Measurements from ENCODE around the gene S100A16.

The S100A16 gene

DNA sequence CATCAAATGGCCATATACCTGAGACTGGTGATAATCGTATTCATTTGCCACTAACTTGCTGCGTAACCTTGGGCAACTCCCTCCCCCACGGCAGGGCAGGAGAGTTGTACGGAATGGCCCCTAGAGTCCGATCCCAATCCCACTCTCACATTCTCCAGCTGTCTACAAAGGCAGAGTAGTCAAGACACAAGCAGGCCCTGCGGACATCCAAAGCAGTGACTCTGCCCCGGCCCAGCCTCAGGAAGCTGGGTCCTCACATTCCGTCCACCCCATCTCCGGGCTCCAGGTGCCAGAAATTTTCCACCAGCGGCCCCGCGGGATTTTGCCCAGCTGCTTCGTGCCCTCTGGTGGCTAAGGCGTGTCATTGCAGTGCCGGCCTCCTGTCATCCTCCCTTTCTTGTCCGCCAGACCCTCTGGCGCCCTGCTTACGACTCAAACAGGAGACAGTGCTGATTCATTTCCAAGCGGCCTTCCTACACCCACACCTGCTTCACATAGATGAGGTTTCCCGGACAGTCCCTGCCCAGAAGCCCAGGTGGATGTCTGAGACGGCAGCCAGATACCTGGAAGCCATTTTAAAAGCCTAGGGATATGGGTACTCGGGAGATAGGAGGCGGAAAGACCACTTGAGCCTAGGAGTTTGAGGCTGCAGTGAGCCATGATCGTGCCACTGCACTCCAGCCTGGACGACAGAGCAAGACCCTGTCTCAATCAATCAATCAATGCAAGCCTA, 44.4 kb downstream of the S100A16 start:
- Histone ChIP-seq H3K27me3 (no peaks in the 10 kb centered on the region), H3K27ac (peak overlapping the region; percentile 98), H3K9me3 (no peaks in the 10 kb centered on the region), H3K4me3 (ENCODE audit: low read depth in 1 of 2, low read length in 1 of 2) (peak overlapping the region; percentile 40 to 45), H3K4me1 (ENCODE audit: control insufficient read depth in 1 of 2, insufficient read depth in 1 of 2, low read depth in 1 of 2, low read length in 1 of 2) (peaks cover 61 to 62% of the 10 kb centered on the region in 2 experiments), H3K36me3 (no peaks in the 10 kb centered on the region)
- TF ChIP-seq, protein P1, sequence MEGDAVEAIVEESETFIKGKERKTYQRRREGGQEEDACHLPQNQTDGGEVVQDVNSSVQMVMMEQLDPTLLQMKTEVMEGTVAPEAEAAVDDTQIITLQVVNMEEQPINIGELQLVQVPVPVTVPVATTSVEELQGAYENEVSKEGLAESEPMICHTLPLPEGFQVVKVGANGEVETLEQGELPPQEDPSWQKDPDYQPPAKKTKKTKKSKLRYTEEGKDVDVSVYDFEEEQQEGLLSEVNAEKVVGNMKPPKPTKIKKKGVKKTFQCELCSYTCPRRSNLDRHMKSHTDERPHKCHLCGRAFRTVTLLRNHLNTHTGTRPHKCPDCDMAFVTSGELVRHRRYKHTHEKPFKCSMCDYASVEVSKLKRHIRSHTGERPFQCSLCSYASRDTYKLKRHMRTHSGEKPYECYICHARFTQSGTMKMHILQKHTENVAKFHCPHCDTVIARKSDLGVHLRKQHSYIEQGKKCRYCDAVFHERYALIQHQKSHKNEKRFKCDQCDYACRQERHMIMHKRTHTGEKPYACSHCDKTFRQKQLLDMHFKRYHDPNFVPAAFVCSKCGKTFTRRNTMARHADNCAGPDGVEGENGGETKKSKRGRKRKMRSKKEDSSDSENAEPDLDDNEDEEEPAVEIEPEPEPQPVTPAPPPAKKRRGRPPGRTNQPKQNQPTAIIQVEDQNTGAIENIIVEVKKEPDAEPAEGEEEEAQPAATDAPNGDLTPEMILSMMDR (IDR thresholded peaks at IDR 0.05): peak; percentile 99

DNA sequence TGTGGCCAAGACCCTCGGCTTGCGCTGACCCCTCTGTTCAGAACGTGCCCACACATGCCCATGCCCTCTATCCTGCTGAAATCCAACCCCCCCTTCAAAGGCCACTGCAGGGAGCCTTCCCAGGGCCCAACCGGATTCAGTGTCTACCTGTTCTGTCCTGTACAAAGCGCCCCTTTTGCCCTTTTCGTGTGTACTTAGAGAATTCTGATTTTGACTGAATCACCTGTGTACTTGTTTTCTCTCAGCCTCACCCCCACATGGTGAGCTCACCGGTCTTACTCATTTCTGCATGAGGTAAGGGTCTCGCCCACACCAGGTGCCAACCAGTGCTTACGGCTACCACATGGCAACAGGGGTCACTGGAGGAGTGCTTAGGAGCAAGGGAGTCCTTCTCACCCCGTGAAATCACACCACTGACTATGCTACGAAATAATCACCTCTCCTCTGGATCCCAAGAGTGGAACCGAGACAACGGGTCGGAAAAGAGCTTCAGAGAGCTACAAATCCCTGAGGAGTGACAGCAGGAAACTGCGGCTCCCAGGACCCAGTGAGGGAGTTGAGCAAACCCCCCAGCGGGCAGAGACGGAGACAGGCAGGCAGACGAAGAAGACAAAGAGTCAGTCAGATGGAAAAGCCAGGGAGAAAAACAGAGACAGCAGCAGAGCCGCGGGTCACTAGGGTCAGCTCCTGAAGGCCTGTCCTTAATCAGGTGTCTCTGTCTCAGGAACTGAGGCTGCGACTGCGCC, 45.1 kb downstream of the S100A16 start:
- H3K27me3 ChIP-seq: no peaks in the 10 kb centered on the region
- H3K36me3 ChIP-seq: no peaks in the 10 kb centered on the region
- H3K4me1 ChIP-seq (ENCODE audit: control insufficient read depth in 1 of 2, insufficient read depth in 1 of 2, low read depth in 1 of 2, low read length in 1 of 2): peaks cover 54% of the 10 kb centered on the region in 2 experiments
- TF ChIP-seq, protein P1 (IDR thresholded peaks at IDR 0.05): no peak
- H3K4me3 ChIP-seq (ENCODE audit: low read depth in 1 of 2, low read length in 1 of 2): peak overlapping the region in 1 of 2 experiments; percentile 40
- H3K27ac ChIP-seq: peak overlapping the region; percentile 98
- H3K9me3 ChIP-seq: no peaks in the 10 kb centered on the region

DNA sequence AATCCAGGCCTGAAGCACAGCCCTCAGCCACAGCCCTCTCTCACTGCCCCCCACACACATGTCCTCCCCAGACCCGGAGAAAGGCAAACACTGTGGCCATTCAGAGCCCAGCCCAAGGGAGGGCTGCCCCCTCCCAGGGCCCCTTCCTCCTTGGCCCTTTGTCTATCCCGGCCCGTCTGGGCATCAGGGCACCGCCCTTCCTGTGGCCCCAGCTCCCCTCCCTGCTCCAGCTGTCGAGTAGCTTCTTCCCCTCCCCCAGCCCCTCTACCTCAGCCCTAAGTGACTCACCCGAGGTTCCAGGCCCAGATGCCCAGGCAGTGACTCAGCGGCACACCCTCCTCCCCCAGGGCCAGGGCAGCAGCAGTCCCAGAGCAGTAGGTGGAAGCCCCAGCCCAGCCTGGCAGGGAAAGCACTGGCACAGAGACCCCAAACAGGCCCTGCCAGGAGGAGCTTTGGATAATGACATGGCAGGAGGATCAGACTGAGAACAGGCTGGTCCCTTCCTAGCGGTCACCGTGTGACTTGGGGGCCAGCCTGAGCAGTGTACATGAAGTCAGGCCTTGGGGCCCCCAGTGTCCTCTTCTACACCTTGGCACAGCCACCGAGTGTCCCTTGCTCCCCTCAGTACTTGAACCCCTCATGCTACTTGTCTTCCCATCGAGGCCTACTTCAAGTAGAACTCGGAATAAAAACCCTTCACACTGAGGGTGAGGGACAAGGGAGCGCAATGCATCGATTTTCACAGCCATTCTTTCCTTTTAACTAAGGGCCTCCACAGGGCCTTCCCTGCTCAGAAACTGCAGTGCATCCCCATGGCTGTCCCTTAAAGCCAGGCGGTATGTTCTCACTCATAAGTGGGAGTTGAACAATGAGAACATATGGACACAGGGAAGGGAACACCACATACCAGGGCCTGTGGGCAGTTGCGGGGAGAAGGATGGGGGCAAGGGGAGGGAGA, 46.2 kb downstream of the S100A16 start:
- no peaks in the 10 kb centered on the region for H3K36me3 ChIP-seq
- peaks cover 43% of the 10 kb centered on the region in 2 experiments for H3K4me1 ChIP-seq (ENCODE audit: control insufficient read depth in 1 of 2, insufficient read depth in 1 of 2, low read depth in 1 of 2, low read length in 1 of 2)
- peak overlapping the region; percentile 47 to 54 for H3K4me3 ChIP-seq (ENCODE audit: low read depth in 1 of 2, low read length in 1 of 2)
- H3K9me3 ChIP-seq: no peaks in the 10 kb centered on the region
- TF ChIP-seq, protein P1 (IDR thresholded peaks at IDR 0.05): peak; percentile 17
- peak overlapping the region; percentile 98 for H3K27ac ChIP-seq
- H3K27me3 ChIP-seq: no peaks in the 10 kb centered on the region

DNA sequence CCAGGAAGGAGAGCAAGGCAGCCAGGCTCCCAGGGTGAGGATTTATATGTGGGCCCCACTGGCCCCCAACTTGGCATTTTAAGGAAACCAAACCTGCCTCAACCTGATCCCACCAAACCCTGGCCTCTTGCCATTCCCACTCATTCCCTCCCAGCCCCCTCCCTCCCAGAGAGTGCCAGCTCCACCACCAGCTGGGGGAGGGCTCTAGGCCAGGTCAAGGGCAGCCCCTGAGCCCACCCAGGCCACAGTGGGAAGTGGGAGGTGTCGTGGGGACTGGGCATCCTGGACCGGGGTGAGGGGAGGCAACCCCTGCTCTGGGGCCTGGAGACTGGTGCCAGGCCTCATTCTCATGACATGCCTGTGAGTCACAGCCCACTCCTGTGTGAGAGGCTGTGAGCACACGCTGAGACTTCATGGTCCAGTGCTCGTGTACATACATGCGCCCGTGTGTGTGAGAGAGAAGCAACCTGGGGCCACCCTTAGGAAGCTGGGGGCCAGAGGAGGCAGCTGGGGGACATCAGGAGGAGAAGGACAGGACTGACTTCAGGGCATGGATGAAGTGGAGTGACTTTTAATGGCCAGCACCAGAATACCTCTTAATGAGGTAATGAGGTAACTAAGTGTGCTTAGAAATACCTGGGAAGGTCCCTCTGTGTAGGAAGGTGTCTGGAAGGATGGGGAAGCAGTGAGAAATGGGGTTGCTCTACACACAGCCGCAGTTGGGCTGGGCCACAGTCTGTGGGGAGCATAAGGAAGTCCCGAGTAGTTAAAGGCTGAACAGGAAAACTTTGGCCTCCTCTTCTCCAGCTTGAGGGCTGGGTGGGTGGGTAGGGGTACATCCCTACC, 47.2 kb downstream of the S100A16 start, which contains the start of gene S100A2:
Gene S100A2, minus strand, starts transcription at position 316 of the 846 bp plus-strand sequence. CDS start 1,967 bp downstream, outside the sequence.
- TF ChIP-seq, protein P1 (IDR thresholded peaks at IDR 0.05): no peak
- Histone ChIP-seq H3K36me3 (no peaks in the 10 kb centered on the region), H3K4me1 (ENCODE audit: control insufficient read depth in 1 of 2, insufficient read depth in 1 of 2, low read depth in 1 of 2, low read length in 1 of 2) (peaks cover 39 to 40% of the 10 kb centered on the region in 2 experiments), H3K4me3 (ENCODE audit: low read depth in 1 of 2, low read length in 1 of 2) (peak within 1 kb of the TSS; percentile 47 to 54), H3K27me3 (no peaks in the 10 kb centered on the region), H3K27ac (peak within 1 kb of the TSS; percentile 98), H3K9me3 (no peaks in the 10 kb centered on the region)

Measured in neutrophil (primary cell).